ENCODE measurements around the gene UBE2B. TPM values are rescaled to one million over a fixed set of nuclear protein-coding genes. Genes with fewer than 3 reads are reported as not detected.

Gene UBE2B
- total RNA-seq, 1 experiment from 2014 or later: 91.9 TPM

DNA sequence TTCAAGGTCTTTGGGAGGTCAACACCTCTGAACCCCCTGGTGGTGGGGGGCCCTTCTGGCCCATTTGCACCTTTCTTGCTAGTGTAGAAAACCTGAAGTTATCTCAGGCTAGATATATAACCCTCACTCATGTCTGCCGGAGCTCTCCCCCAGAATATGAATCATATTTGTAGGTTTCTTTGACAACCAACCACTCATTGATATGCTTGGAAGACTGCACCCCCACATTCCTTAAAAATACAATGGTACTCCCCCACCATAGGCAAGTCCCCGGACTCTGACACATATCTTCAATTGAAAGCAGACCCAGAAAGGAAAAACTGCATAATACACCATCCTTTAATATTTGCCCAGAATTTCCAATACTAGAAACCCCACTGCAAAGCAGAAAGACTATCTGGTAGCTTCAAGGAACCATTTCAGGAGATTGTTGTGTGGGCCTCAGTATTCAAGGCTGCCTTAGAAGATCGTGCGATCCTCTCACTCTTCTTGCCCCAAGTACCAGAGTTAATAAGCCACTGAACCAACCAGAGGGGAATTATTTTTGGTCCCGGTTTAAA is 978 bp upstream of the UBE2B start:
- H3K27ac ChIP-seq (ENCODE audit: low read depth, low read length): peak overlapping the region; percentile 73; the same call in 1 of the 2 replicates
- H3K9ac ChIP-seq (ENCODE audit: low read length): peak overlapping the region; percentile 82
- no peaks in the 10 kb centered on the region; the same call in 1 of the 2 replicates for H4K20me1 ChIP-seq (ENCODE audit: insufficient read depth)
- H3K79me2 ChIP-seq (ENCODE audit: insufficient read depth, low read length): peaks cover 55% of the 10 kb centered on the region
- peaks cover 0 to 4% of the 10 kb centered on the region in 2 experiments; a peak in 1 of 4 replicates for H3K36me3 ChIP-seq (ENCODE audit: control insufficient read depth in 1 of 2, insufficient read depth in 2 of 2, low read length in 2 of 2)
- peak; percentile 1; the same call in 1 of the 2 replicates for ATAC-seq
- CTCF ChIA-PET: no interaction called here
- peaks cover 18 to 29% of the 10 kb centered on the region in 2 experiments for H3K4me1 ChIP-seq (ENCODE audit: control insufficient read depth in 1 of 2, insufficient read depth in 2 of 2, low read length in 2 of 2)
- RAD21 ChIA-PET (ENCODE audit: low non-redundant PET in 1 of 2, low total read pairs in 2 of 2, uncharacterized antibody in 2 of 2, unreplicated experiment in 2 of 2): no interaction called here
- H2AFZ ChIP-seq (ENCODE audit: low read depth, low read length, poor library complexity, severe bottlenecking): peak overlapping the region; percentile 1
- H3K27me3 ChIP-seq (ENCODE audit: insufficient read depth, low read length): no peaks in the 10 kb centered on the region
- H3K9me2 ChIP-seq (ENCODE audit: insufficient read depth): no peaks in the 10 kb centered on the region
- no peak for TF ChIP-seq EGR1 (IDR thresholded peaks at IDR 0.05; ENCODE audit: low read depth)
- no peak for TF ChIP-seq ZFX (IDR thresholded peaks at IDR 0.05)
- TF ChIP-seq, protein P1, sequence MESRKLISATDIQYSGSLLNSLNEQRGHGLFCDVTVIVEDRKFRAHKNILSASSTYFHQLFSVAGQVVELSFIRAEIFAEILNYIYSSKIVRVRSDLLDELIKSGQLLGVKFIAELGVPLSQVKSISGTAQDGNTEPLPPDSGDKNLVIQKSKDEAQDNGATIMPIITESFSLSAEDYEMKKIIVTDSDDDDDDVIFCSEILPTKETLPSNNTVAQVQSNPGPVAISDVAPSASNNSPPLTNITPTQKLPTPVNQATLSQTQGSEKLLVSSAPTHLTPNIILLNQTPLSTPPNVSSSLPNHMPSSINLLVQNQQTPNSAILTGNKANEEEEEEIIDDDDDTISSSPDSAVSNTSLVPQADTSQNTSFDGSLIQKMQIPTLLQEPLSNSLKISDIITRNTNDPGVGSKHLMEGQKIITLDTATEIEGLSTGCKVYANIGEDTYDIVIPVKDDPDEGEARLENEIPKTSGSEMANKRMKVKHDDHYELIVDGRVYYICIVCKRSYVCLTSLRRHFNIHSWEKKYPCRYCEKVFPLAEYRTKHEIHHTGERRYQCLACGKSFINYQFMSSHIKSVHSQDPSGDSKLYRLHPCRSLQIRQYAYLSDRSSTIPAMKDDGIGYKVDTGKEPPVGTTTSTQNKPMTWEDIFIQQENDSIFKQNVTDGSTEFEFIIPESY (IDR thresholded peaks at IDR 0.05; ENCODE audit: extremely low read depth, insufficient replicate concordance, low read length): no peak
- no peak for TF ChIP-seq TCF7L2 (IDR thresholded peaks at IDR 0.05; ENCODE audit: borderline replicate concordance, extremely low read depth, insufficient read depth, insufficient read length)
- no peak for TF ChIP-seq SIN3A (IDR thresholded peaks at IDR 0.05; ENCODE audit: low read depth)
- TF ChIP-seq, protein P2, sequence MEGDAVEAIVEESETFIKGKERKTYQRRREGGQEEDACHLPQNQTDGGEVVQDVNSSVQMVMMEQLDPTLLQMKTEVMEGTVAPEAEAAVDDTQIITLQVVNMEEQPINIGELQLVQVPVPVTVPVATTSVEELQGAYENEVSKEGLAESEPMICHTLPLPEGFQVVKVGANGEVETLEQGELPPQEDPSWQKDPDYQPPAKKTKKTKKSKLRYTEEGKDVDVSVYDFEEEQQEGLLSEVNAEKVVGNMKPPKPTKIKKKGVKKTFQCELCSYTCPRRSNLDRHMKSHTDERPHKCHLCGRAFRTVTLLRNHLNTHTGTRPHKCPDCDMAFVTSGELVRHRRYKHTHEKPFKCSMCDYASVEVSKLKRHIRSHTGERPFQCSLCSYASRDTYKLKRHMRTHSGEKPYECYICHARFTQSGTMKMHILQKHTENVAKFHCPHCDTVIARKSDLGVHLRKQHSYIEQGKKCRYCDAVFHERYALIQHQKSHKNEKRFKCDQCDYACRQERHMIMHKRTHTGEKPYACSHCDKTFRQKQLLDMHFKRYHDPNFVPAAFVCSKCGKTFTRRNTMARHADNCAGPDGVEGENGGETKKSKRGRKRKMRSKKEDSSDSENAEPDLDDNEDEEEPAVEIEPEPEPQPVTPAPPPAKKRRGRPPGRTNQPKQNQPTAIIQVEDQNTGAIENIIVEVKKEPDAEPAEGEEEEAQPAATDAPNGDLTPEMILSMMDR (IDR thresholded peaks at IDR 0.05 in 2 of 3, conservative IDR thresholded peaks at IDR 0.05 in 1 of 3; ENCODE audit: borderline replicate concordance in 1 of 3, insufficient read depth in 1 of 3, low read depth in 2 of 3, low read length in 2 of 3): no peak
- TF ChIP-seq SP1 (IDR thresholded peaks at IDR 0.05; ENCODE audit: low read depth): no peak
- TF ChIP-seq FOSL1 (IDR thresholded peaks at IDR 0.05; ENCODE audit: low read depth): no peak
- TF ChIP-seq EZH2 (IDR thresholded peaks at IDR 0.05): no peak
- TF ChIP-seq, protein P3, sequence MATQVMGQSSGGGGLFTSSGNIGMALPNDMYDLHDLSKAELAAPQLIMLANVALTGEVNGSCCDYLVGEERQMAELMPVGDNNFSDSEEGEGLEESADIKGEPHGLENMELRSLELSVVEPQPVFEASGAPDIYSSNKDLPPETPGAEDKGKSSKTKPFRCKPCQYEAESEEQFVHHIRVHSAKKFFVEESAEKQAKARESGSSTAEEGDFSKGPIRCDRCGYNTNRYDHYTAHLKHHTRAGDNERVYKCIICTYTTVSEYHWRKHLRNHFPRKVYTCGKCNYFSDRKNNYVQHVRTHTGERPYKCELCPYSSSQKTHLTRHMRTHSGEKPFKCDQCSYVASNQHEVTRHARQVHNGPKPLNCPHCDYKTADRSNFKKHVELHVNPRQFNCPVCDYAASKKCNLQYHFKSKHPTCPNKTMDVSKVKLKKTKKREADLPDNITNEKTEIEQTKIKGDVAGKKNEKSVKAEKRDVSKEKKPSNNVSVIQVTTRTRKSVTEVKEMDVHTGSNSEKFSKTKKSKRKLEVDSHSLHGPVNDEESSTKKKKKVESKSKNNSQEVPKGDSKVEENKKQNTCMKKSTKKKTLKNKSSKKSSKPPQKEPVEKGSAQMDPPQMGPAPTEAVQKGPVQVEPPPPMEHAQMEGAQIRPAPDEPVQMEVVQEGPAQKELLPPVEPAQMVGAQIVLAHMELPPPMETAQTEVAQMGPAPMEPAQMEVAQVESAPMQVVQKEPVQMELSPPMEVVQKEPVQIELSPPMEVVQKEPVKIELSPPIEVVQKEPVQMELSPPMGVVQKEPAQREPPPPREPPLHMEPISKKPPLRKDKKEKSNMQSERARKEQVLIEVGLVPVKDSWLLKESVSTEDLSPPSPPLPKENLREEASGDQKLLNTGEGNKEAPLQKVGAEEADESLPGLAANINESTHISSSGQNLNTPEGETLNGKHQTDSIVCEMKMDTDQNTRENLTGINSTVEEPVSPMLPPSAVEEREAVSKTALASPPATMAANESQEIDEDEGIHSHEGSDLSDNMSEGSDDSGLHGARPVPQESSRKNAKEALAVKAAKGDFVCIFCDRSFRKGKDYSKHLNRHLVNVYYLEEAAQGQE (IDR thresholded peaks at IDR 0.05; ENCODE audit: low read depth): no peak
- TF ChIP-seq EZH2phosphoT487 (IDR thresholded peaks at IDR 0.05; ENCODE audit: borderline replicate concordance): no peak
- intact Hi-C loops (cut with micrococcal nuclease): loop anchor here (5.0 kb wide), 1 partner anchor 217 kb away; no protein-coding TSS in a partner anchor
- H3K4me3 ChIP-seq (replicated peaks in 1 of 2; ENCODE audit: low read depth in 1 of 2, low read length in 2 of 2): peak overlapping the region; percentile 72 to 97
- no peak for DNase-seq (ENCODE audit: low read depth, low spot score)
- H3K9me3 ChIP-seq (ENCODE audit: control insufficient read depth in 1 of 2, insufficient read depth in 1 of 2, low read depth in 1 of 2, low read length in 2 of 2): no peaks in the 10 kb centered on the region
- POLR2A ChIA-PET: interaction anchor here (0.5 kb wide), 1 partner anchor 338 kb away, joined by 3 read pairs; no protein-coding TSS in a partner anchor
- TSS peak; percentile 82 for BruUV-seq (replicated peaks)
- peak overlapping the region; percentile 88 for H3K4me2 ChIP-seq (ENCODE audit: low read length)
